GM13976 (cell line): ENCODE measurements around the gene FBXO34.

Source experiments
- DNase-seq: peaks from one replicate; pipeline ENCODE4 v3.0.0; 2012; ENCODE audit warnings: low spot score
- in situ Hi-C: fragments of 300-500 bp; cut with MboI; formaldehyde crosslinking; loops from one replicate; pipeline ENCODE4 v1.12.0; 2022; ENCODE audit warnings: low sequenced_read_pairs, mixed read lengths, inconsistent platforms; ENCODE audit not compliant: unreplicated experiment
- TF ChIP-seq, protein P1 (sequence below): IDR thresholded peaks from 2 replicates; pipeline ENCODE4 v1.5.1; 2012; ENCODE audit warnings: borderline replicate concordance, mild to moderate bottlenecking; ENCODE audit not compliant: insufficient read depth; ENCODE audit errors: extremely low read depth, missing control alignments, control extremely low read depth

FBXO34 gene

GRCh38 chr14:55316564-55316963 lies 45.3 kb downstream of the FBXO34 start:
- in situ Hi-C loops = no loop called here
- TF ChIP-seq, protein P1, sequence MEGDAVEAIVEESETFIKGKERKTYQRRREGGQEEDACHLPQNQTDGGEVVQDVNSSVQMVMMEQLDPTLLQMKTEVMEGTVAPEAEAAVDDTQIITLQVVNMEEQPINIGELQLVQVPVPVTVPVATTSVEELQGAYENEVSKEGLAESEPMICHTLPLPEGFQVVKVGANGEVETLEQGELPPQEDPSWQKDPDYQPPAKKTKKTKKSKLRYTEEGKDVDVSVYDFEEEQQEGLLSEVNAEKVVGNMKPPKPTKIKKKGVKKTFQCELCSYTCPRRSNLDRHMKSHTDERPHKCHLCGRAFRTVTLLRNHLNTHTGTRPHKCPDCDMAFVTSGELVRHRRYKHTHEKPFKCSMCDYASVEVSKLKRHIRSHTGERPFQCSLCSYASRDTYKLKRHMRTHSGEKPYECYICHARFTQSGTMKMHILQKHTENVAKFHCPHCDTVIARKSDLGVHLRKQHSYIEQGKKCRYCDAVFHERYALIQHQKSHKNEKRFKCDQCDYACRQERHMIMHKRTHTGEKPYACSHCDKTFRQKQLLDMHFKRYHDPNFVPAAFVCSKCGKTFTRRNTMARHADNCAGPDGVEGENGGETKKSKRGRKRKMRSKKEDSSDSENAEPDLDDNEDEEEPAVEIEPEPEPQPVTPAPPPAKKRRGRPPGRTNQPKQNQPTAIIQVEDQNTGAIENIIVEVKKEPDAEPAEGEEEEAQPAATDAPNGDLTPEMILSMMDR = no peak
- DNase-seq = no peak

GRCh38 chr14:55317542-55318306 lies 46.5 kb downstream of the FBXO34 start:
- TF ChIP-seq, protein P1 = no peak
- no peak for DNase-seq
- in situ Hi-C loops = no loop called here

DNA sequence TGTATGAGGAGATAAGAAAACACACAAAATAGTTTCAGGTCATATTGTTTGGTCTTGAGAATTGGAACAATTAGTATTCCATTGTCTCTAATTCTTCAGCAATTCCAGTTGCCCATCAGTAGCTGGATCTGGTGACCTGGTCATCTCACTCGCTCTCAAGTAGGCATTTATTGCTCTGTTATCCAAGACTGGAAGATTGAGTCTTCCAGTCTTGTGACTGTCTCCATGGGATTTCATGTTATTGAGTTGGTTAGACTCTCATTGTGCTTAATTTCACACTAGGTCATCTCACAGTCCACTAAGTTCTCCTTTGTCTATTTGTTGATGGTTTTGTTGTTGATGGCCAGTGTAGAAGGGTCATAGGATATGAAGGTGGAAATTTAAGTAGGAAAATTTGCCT lies 47.5 kb downstream of the FBXO34 start:
- DNase-seq = no peak
- TF ChIP-seq, protein P1 = no peak
- in situ Hi-C loops = no loop called here

DNA sequence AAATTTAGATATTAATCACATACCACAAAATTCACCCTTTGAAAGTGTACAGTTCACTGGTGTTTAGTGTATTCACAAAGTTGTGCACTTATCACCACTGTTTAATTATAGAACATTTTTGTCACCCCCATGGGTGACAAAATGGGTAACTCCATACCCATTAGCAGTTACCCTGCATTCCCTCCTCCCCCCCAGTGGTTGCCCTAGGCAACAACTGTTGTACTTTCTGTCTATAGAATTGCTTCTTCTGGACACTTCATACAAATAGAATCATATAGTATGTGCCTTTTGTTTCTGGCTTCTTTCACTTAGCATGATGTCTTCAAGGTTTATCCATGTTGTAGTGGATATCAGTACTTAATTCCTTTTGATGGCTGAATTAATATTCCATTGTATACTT lies 52.7 kb downstream of the FBXO34 start:
- in situ Hi-C loops = no loop called here
- DNase-seq = no peak
- TF ChIP-seq, protein P1 = no peak

GRCh38 chr14:55324812-55325211 lies 53.6 kb downstream of the FBXO34 start:
- TF ChIP-seq, protein P1 = no peak
- DNase-seq = no peak
- in situ Hi-C loops = no loop called here

DNA sequence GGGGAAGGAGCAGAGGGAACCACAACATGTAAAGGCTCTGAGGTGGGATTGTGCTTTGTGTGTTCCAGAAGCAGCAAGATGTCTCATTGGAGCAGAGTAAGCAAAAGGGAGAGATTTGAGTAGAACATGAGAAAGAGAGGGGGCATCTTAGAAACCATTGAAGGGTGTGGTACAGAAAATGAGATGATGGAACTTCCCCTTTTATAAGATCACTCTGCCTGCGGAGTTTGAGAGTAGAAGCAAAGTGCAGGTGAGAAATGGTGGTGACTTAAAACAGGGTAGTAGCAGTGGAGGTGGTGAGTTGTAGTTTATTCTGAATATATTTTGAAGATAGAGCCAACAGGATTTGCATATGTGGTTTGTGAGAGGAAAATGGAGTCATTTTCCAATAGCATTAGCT lies 56.0 kb downstream of the FBXO34 start:
- DNase-seq = peak; percentile 54
- TF ChIP-seq, protein P1 = no peak
- in situ Hi-C loops = no loop called here
